Right renal pelvis (tissue), 4 donors: ENCODE data around the gene UBQLN4. TPM values are rescaled to one million over a fixed set of nuclear protein-coding genes. Genes with fewer than 3 reads are reported as not detected.
"Not testable (repeated sequence)": the region's sequence is repeated elsewhere in the genome, so short reads cannot be mapped to it uniquely, and the experiment has no call there.

ENCODE experiments used
- DNase-seq, 4 donors: peaks; one replicate each; pipeline ENCODE4 v3.0.0-alpha.2; 2013; ENCODE audit warnings: low read depth in 4 of 4, low spot score in 3 of 4, missing footprints in 1 of 4
- polyA plus RNA-seq, 4 donors: library from polyadenylated mRNA; unstranded; fragments of 120-200 nt; gene quantifications; one replicate each; pipeline ENCODE4 v1.2.1, GENCODE V29; 2013; ENCODE audit not compliant: insufficient read length in 4 of 4

The UBQLN4 gene
- polyA plus RNA-seq, 4 donors, result 48.6 to 56.0 (median 52.2) TPM

DNA sequence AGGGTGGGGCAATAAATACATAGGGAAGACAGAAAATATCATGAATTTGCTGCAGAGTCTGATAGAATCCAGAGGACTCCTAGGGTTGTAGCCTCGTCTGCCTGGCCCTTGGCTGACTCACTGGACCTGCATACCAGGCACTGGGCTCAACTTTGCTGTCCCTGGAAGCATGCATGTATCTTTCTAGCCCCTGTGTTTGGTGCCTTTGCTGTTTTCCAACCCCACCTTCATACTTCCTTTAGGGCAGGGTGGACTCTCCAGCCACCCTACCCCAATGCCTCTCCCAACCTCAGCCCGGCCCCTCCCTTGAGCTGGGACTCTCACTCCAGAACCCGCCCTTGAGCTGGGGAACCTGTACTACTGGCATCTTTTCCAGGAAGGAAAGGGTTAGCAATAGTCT lies 8.6 kb upstream of the UBQLN4 start:
- no peak for DNase-seq

DNA sequence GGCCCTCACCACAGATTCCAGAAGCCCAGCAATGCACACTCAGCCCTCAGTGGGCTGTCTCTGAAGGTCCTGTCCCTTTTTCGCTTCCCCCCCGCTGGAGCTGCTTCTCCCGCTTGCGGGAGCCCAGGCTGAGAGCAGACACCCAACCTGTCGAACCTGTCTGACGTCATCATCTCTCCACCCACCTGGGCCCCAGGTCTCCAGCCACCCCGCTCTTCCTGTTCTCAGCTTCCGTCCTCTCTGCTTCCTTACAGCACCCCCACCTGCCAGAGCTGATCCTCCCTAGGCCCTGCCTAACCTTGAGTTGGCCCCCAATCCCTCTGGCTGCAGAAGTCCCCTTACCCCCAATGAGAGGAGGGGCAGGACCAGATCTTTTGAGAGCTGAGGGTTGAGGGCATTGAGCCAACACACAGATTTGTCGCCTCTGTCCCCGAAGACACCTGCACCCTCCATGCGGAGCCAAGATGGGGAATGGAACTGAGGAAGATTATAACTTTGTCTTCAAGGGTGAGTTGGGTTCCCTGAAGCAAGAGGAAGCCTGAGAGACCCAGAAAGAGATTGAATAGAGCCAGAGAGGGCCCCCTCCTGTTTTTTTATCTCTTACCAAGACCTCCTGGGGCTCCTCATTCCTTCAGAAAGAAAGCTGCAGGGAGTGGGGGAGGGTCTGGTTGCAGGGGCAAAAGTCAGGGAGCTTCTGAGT lies 7.5 kb upstream of the UBQLN4 start, which contains the start of gene RAB25:
RAB25 (plus strand) TSS at position 224 of the 700 bp plus-strand sequence; CDS start at position 465, 241 bp downstream.
- no peak for DNase-seq

DNA sequence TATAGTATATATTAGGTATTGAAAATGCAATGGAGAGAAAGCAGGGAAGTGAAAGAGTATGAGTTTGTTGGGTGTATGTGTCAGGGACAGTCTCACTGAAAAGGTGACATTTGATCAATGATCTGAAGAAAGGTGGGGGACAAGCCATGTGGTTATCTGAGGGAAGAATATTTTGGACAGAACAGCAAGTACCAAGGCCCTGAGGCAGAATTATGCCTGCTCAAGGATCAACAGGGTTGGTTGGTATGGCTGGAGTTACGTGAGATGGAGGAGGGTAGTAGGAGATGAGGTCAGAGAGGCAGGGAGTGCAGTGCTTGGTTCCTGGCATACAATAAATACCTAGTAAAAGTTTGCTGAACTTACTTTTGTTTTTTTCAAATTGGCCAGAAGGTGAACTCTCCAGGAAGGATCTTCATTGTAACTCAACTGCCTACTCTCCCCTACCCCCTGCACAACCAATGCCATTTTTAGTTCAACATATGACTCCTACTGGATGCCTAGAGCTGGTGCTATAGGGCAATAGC lies 2.8 kb upstream of the UBQLN4 start:
- no peak for DNase-seq

DNA sequence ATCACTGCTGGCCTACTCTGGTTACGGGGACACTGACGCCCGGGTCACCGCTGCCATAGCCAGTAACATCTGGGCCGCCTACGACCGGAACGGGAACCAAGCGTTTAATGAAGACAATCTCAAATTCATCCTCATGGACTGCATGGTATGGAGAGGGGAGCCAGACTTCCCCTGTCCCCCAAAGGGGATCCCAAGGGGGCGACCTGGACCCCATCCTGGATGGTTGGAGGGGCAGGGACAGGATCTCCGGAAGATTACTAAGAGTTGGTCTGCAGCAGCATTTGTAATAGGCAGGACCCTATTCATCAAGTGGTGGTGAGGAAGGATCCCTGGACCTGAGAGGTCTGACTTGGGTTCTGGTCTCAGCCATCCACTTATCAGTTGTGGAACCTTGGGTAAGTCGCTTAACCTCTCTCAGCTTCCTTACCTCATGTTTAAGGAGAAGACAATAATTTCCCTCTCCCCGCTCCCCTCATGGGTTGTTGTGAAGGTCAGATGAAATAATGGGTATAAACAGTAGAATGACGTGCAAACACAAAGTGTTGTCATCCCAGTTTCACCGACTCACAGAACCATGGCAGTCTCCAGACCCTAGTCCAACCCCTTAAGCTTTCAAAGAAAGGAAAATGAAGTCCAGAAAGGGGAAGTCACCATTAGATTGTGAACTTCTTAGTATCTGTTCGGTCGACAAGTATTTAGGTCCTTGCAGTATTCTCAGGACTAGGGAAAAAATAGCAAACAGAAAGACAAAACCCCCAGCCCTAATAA lies 1.9 kb upstream of the UBQLN4 start:
- no peak for DNase-seq

DNA sequence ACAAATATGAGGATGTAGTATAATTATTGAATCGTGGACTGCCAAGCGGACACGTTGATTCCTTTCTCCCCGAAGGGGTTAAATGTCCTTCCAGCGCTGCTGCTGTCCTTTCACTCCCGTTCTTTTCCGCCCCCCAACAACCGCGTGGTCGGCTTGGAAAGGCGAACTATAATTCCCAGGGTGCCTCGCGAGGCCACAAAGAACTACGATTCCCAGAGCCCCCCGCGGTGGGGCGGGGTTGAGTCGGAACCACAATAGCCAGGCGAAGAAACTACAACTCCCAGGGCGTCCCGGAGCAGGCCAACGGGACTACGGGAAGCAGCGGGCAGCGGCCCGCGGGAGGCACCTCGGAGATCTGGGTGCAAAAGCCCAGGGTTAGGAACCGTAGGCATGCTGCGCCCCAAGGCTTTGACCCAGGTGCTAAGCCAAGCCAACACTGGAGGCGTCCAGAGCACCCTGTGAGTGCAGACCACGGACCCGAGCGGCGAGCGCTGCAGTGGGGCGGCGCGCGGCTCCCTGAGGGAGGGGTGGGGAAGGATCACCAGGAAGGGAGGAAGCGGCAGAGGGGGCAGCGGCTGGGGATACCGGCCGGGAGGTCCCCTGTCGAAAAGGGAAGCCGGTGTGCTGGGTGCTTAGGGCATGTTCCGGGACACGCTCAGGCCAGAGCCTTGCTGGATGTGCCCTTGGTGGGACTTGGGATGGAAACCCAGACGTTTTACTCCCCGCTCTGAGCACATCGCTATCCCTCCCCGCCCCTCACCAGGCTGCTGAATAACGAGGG lies 1.1 kb upstream of the UBQLN4 start, which contains the start of gene LAMTOR2:
LAMTOR2 (plus strand) TSS at position 283 of the 781 bp plus-strand sequence; CDS start at position 391, 108 bp downstream.
- DNase-seq, result peak; percentile 97 to 99 (median 98)

GRCh38 chr1:156052862-156053767 lies 483 bp downstream of the UBQLN4 start:
- peak in 3 of 4 donors; percentile 40 to 52 (median 51) for DNase-seq

DNA sequence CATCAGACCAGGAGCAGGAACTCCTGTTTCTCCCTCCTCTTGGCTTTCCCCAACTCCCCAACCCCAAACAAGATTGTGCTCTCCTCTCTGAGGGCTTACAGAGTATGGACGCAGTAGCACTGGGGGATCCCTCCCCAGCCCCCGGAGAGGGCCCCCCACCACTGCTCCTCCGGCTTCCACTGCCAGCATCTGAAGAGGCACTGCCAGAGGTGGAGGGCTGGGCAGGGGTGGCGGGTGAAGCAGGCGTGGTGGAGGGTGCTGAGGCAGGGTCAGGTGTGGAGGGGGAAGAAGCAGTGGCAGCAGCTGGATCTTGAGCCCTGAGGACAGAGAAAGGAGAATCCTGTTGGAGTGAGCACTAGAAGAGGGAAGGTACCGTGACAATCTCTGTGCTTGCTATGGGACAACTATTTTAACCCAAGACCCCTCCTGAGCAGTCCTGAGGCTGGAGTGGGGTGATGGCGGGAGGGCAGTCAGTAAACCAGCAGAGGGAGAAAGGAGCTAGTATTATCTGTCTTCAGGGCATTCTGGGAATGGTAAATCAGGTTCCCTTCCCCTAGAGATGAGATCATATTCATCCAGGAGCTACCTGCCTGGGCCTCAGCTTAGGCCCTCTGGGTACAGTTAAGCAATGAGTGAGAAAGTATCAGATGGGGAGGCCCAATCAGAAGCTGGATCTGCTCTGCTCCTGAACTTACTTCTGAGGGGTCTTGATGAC lies 2.4 kb downstream of the UBQLN4 start:
- no peak for DNase-seq

- DNase-seq, result no peak
Measured at GRCh38 chr1:156050376-156050775, 3.2 kb downstream of the UBQLN4 start.

DNA sequence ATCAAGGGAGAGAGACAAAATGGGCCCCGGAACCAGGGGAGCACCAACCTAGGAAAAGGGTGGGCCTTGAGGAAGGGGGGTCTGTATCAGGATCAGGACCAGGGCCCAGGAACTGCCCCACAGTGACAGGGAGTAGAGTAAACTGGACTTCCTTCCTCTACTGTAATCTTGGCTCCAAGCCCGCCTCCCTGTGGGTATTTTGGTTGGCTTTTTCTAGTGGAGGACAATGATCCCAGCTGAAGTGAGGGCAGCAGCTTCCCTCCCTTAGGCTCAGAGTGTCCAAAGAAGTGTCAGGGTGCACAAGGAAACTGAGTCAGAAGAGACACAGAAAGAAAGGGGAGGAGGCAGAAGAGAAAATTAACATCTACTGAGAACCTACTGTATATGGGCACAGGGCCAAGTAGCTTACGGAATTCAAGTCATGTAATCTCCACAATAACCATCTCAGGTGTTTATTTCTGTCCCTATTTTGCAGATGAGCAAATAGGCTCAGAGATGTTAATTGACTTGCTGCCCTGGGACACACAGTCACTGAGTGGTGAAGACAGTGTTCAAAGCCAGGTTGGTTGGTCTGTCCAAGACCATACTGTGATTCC lies 4.8 kb downstream of the UBQLN4 start:
- no peak for DNase-seq

GRCh38 chr1:156045076-156045475 lies 8.5 kb downstream of the UBQLN4 start:
- DNase-seq, result no peak

DNA sequence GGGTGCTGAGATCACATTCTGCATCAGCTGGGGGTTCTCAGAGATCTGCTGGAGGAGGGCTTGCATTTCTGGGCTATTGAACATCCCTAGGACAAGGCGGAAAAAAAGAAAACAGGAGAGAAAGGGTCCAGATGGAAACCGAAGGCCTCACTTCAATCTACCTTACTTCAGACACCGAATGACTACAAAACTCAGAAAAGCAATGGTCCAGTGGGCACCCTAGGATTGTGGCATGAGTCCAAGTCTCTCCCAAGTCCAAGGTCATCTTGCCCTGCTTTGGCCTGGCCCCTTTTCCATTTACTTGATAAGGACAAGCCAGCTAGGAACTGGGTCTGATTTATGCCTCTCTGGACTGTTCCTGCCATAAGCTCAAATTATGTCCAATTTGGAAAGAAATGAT lies 10.8 kb downstream of the UBQLN4 start:
- DNase-seq, result no peak

GRCh38 chr1:156034991-156035390 lies 18.6 kb downstream of the UBQLN4 start:
- DNase-seq, result not testable (repeated sequence)

GRCh38 chr1:156033011-156033410 lies 20.6 kb downstream of the UBQLN4 start:
- no peak for DNase-seq

GRCh38 chr1:156026588-156026987 lies 27.0 kb downstream of the UBQLN4 start:
- DNase-seq, result no peak

DNA sequence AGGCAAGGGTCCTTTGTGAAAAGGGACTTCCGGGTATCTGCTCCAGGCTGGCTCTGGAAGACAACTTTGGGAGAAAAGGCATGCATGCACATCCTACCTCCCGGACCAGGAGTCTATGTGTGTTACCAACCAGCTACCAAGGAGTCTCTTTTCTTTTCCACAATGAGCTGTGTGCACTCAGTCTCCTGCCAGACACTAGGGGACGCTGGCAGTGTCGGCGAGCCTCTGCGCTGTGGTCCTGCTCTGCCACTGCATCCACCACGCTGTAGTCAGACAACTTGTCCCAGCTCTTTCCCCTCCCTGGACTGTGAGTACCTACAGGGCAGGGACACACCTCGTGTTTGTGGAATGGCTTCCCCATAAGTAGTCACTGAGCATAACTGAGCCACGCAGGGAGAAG lies 27.7 kb downstream of the UBQLN4 start:
- DNase-seq, result no peak

GRCh38 chr1:156024801-156025200 lies 28.8 kb downstream of the UBQLN4 start:
- DNase-seq, result no peak

- DNase-seq, result no peak
Measured at GRCh38 chr1:156021954-156022353, 31.6 kb downstream of the UBQLN4 start.

DNA sequence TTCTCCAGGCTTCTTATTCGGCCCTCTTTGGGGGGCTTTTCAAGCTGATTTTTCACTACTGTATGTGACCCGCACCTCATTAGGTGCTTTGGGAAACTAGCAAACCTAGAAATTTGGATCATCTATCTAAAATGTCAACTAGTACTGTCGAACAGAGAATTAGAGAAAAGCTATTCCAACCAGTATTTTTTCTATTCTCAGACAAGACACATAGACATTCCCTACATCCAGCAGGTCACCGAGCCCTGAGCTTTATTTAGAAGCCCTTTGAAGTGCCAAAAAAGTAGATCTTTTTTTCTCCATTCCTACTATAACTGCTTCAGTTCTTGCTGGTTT lies 32.5 kb downstream of the UBQLN4 start:
- DNase-seq, result no peak
